GM12892 (cell line): ENCODE results near the gene VN1R4.

Experiments
- POLR2A ChIP-seq: IDR thresholded peaks from 2 replicates; pipeline ENCODE4 v1.6.1; 2011; ENCODE audit warnings: low read depth, low read length, control low read depth
- POLR2AphosphoS5 ChIP-seq: IDR thresholded peaks from 2 replicates; pipeline ENCODE4 v1.6.1; 2011; ENCODE audit warnings: low read depth, low read length, control low read depth
- TAF1 ChIP-seq: IDR thresholded peaks from 2 replicates; pipeline ENCODE4 v1.6.1; 2011; ENCODE audit warnings: low read depth, mild to moderate bottlenecking, control low read depth, low read length, borderline replicate concordance

GRCh38 chr19:53290758-53291549, 23.4 kb upstream of the VN1R4 start:
- TF ChIP-seq POLR2A (no peak), POLR2AphosphoS5 (no peak), TAF1 (no peak)
